ENCODE data around the gene ZFHX2. TPM values are rescaled to one million over a fixed set of nuclear protein-coding genes. Genes with fewer than 3 reads are reported as not detected.
A peak's percentile ranks its signal among the peaks of the same experiment; 100 is the strongest.

The ZFHX2 gene
- total RNA-seq, 1 donor from 2014 or later = 27.3 TPM

- H3K79me2 ChIP-seq (ENCODE audit: insufficient read depth, low read length) = no peaks in the 10 kb centered on the region
- H3K4me2 ChIP-seq (ENCODE audit: low read length) = no peak overlapping the region
- H4K20me1 ChIP-seq (ENCODE audit: insufficient read depth, low read length) = no peaks in the 10 kb centered on the region
- H3K4me3 ChIP-seq (ENCODE audit: insufficient read depth, low read depth, low read length) = no peak overlapping the region
- no peak overlapping the region for H2AFZ ChIP-seq (ENCODE audit: low read depth, low read length)
- peaks cover 14% of the 10 kb centered on the region for H3K27me3 ChIP-seq (ENCODE audit: insufficient read depth, low read length)
- Mint-ChIP-seq H3K9me3 (ENCODE audit: unreplicated experiment) (no peaks in the 10 kb centered on the region), H3K36me3 (ENCODE audit: low read depth, unreplicated experiment) (no peaks in the 10 kb centered on the region), H3K4me3 (ENCODE audit: unreplicated experiment) (no peak overlapping the region), H3K4me1 (ENCODE audit: low read depth, unreplicated experiment) (peaks cover 17% of the 10 kb centered on the region), H3K27ac (ENCODE audit: unreplicated experiment) (no peak overlapping the region), H3K27me3 (ENCODE audit: low read depth, unreplicated experiment) (peaks cover 12% of the 10 kb centered on the region)
- DNase-seq (ENCODE audit: low read depth) (no peak), FAIRE-seq (no peak)
- no peak for TF ChIP-seq CTCF (IDR thresholded peaks at IDR 0.05; ENCODE audit: insufficient read depth, low read depth, low read length)
- TF ChIP-seq EZH2 (IDR thresholded peaks at IDR 0.05; ENCODE audit: insufficient read depth, low read length) = no peak
- H3K36me3 ChIP-seq (ENCODE audit: insufficient read depth, low read length) = no peaks in the 10 kb centered on the region
- no peak overlapping the region for H3K9ac ChIP-seq (ENCODE audit: low read length)
- H3K9me3 ChIP-seq (ENCODE audit: insufficient read depth, low read depth, low read length) = no peaks in the 10 kb centered on the region
- peaks cover 9% of the 10 kb centered on the region for H3K4me1 ChIP-seq (ENCODE audit: insufficient read depth, low read length)
- no peak overlapping the region for H3K27ac ChIP-seq (ENCODE audit: low read depth, low read length)
Measured at GRCh38 chr14:23569443-23570151, 18.0 kb upstream of the ZFHX2 start.

GRCh38 chr14:23568600-23569331 is 17.2 kb upstream of the ZFHX2 start:
- H3K27ac Mint-ChIP-seq (ENCODE audit: unreplicated experiment) = peak overlapping the region; percentile 66
- Histone ChIP-seq H3K4me3 (ENCODE audit: insufficient read depth, low read depth, low read length) (no peak overlapping the region), H4K20me1 (ENCODE audit: insufficient read depth, low read length) (no peaks in the 10 kb centered on the region), H3K9me3 (ENCODE audit: insufficient read depth, low read depth, low read length) (no peaks in the 10 kb centered on the region), H3K9ac (ENCODE audit: low read length) (no peak overlapping the region), H3K4me1 (ENCODE audit: insufficient read depth, low read length) (peaks cover 9% of the 10 kb centered on the region), H3K79me2 (ENCODE audit: insufficient read depth, low read length) (no peaks in the 10 kb centered on the region), H2AFZ (ENCODE audit: low read depth, low read length) (no peak overlapping the region), H3K36me3 (ENCODE audit: insufficient read depth, low read length) (no peaks in the 10 kb centered on the region), H3K4me2 (ENCODE audit: low read length) (no peak overlapping the region), H3K27ac (ENCODE audit: low read depth, low read length) (no peak overlapping the region), H3K27me3 (ENCODE audit: insufficient read depth, low read length) (peaks cover 11% of the 10 kb centered on the region)
- H3K27me3 Mint-ChIP-seq (ENCODE audit: low read depth, unreplicated experiment) = peaks cover 12% of the 10 kb centered on the region
- H3K36me3 Mint-ChIP-seq (ENCODE audit: low read depth, unreplicated experiment) = no peaks in the 10 kb centered on the region
- FAIRE-seq (no peak), DNase-seq (ENCODE audit: low read depth) (no peak)
- peak overlapping the region; percentile 99 for H3K4me3 Mint-ChIP-seq (ENCODE audit: unreplicated experiment)
- H3K4me1 Mint-ChIP-seq (ENCODE audit: low read depth, unreplicated experiment) = peaks cover 15% of the 10 kb centered on the region
- no peaks in the 10 kb centered on the region for H3K9me3 Mint-ChIP-seq (ENCODE audit: unreplicated experiment)
- TF ChIP-seq CTCF (IDR thresholded peaks at IDR 0.05; ENCODE audit: insufficient read depth, low read depth, low read length) (peak; percentile 11), EZH2 (IDR thresholded peaks at IDR 0.05; ENCODE audit: insufficient read depth, low read length) (no peak)

Data from astrocyte (in vitro differentiated cells and primary cell).